Measurements from ENCODE around the gene MISP.

GRCh38 chr19:807627-808422 lies 56.9 kb downstream of the MISP start:
- TF ChIP-seq CTCF (IDR thresholded peaks at IDR 0.05) (no peak), REST (IDR thresholded peaks at IDR 0.05) (no peak), HOXA7 (CRISPR knock-in tag; IDR thresholded peaks at IDR 0.05) (no peak), USF2 (IDR thresholded peaks at IDR 0.05) (no peak), RFX5 (IDR thresholded peaks at IDR 0.05) (no peak), RAD21 (conservative IDR thresholded peaks at IDR 0.05 in 1 of 2, IDR thresholded peaks at IDR 0.05 in 1 of 2) (no peak), MYC (IDR thresholded peaks at IDR 0.05; ENCODE audit: borderline replicate concordance, low read length) (no peak)
